Breast epithelium (tissue), 3 donors: ENCODE data around the gene EFNB3. TPM values are rescaled to one million over a fixed set of nuclear protein-coding genes. Genes with fewer than 3 reads are reported as not detected.

Experiments used
- total RNA-seq, 3 donors: library from RNA; depleted of rRNA; stranded (reverse); fragments of >200 nt; gene quantifications; one replicate each; pipeline ENCODE4 v1.1.0, GENCODE V29; 2016

Gene EFNB3
- total RNA-seq, 3 donors from 2014 or later, result 0.48 to 5.7 (median 3.3) TPM

Other genes with a start within 250 kb of the EFNB3 start
- 10 to 100 TPM; 34.4 to 46.9 (median 45.7) TPM for gene ZBTB4, start 225.6 kb upstream of the EFNB3 start, total RNA-seq
- not detected for gene SLC35G6, start 223.8 kb upstream of the EFNB3 start, total RNA-seq
- gene POLR2A, start 220.8 kb upstream of the EFNB3 start, total RNA-seq, result 100 to 1,000 TPM in 1 of 3 donors, 10 to 100 TPM in 2; 64.2 to 174 (median 88.7) TPM
- gene TNFSF12, start 156.1 kb upstream of the EFNB3 start, total RNA-seq, result 10 to 100 TPM; 39.3 to 65.3 (median 41.1) TPM
- 10 to 100 TPM; 25.2 to 36.7 (median 33.6) TPM for gene TNFSF13, start 146.5 kb upstream of the EFNB3 start, total RNA-seq
- gene SENP3, start 143.3 kb upstream of the EFNB3 start, total RNA-seq, result 10 to 100 TPM; 59.5 to 65.2 (median 62.3) TPM
- 100 to 1,000 TPM in 1 of 3 donors, 10 to 100 TPM in 2; 49.8 to 220 (median 70.5) TPM for gene CD68, start 125.6 kb upstream of the EFNB3 start, total RNA-seq
- 100 to 1,000 TPM in 1 of 3 donors, 10 to 100 TPM in 2; 66.6 to 140 (median 74.4) TPM for gene MPDU1, start 121.3 kb upstream of the EFNB3 start, total RNA-seq
- gene SOX15, start 115.1 kb upstream of the EFNB3 start, total RNA-seq, result 1 to 10 TPM; 1.3 to 4.1 (median 1.6) TPM
- 10 to 100 TPM; 22.8 to 33.9 (median 25.6) TPM for gene FXR2, start 90.3 kb upstream of the EFNB3 start, total RNA-seq
- 10 to 100 TPM; 52.5 to 78.4 (median 62.9) TPM for gene SAT2, start 77.4 kb upstream of the EFNB3 start, total RNA-seq
- gene SHBG, start 75.1 kb upstream of the EFNB3 start, total RNA-seq, result under 1 TPM in 1 of 3 donors, not detected in 2; 0.16 TPM
- gene ATP1B2, start 54.3 kb upstream of the EFNB3 start, total RNA-seq, result 1 to 10 TPM in 1 of 3 donors, under 1 TPM in 2; 0.16 to 1.2 (median 0.98) TPM
- gene TP53, start 17.7 kb upstream of the EFNB3 start, total RNA-seq, result 10 to 100 TPM; 23.9 to 31.9 (median 24.2) TPM
- gene WRAP53, start 16.7 kb upstream of the EFNB3 start, total RNA-seq, result 1 to 10 TPM; 3.6 to 5.4 (median 4.2) TPM
- 1 to 10 TPM in 1 of 3 donors, under 1 TPM in 2; 0.16 to 1.5 (median 0.98) TPM for gene DNAH2, start 12.5 kb downstream of the EFNB3 start, total RNA-seq
- 10 to 100 TPM in 2 of 3 donors, 1 to 10 TPM in 1; 6.4 to 89.7 (median 10.5) TPM for gene KDM6B, start 129.0 kb downstream of the EFNB3 start, total RNA-seq
- gene TMEM88, start 149.9 kb downstream of the EFNB3 start, total RNA-seq, result 10 to 100 TPM in 1 of 3 donors, 1 to 10 TPM in 2; 4.8 to 21.0 (median 5.7) TPM
- 10 to 100 TPM; 84.7 to 92.4 (median 89.9) TPM for gene NAA38, start 152.4 kb downstream of the EFNB3 start, total RNA-seq
- gene CYB5D1, start 152.8 kb downstream of the EFNB3 start, total RNA-seq, result 10 to 100 TPM in 2 of 3 donors, 1 to 10 TPM in 1; 8.2 to 20.5 (median 13.4) TPM
- 10 to 100 TPM; 47.5 to 99.0 (median 90.0) TPM for gene CHD3, start 183.6 kb downstream of the EFNB3 start, total RNA-seq
- gene RNF227, start 211.1 kb downstream of the EFNB3 start, total RNA-seq, result 10 to 100 TPM in 1 of 3 donors, 1 to 10 TPM in 2; 4.6 to 19.5 (median 8.6) TPM
- 1 to 10 TPM in 2 of 3 donors, under 1 TPM in 1; 0.48 to 1.5 (median 1.3) TPM for gene KCNAB3, start 224.7 kb downstream of the EFNB3 start, total RNA-seq
- gene TRAPPC1, start 226.7 kb downstream of the EFNB3 start, total RNA-seq, result 10 to 100 TPM; 24.9 to 38.9 (median 37.7) TPM
- gene CNTROB, start 227.0 kb downstream of the EFNB3 start, total RNA-seq, result 10 to 100 TPM; 17.0 to 27.2 (median 23.9) TPM